Activated gamma-delta T cell treated with anti-CD3 and anti-CD28 coated beads, Interleukin-2, amount 50 U/mL, for 16 hours (primary cell): Measurements from ENCODE around the gene ABCA10.
"Not testable (repeated sequence)": the region's sequence is repeated elsewhere in the genome, so short reads cannot be mapped to it uniquely, and the experiment has no call there.

Experiments used
- DNase-seq: peaks from one replicate; pipeline ENCODE4 v3.0.0-alpha.2; 2020; ENCODE audit warnings: low read depth

ABCA10 gene

DNA sequence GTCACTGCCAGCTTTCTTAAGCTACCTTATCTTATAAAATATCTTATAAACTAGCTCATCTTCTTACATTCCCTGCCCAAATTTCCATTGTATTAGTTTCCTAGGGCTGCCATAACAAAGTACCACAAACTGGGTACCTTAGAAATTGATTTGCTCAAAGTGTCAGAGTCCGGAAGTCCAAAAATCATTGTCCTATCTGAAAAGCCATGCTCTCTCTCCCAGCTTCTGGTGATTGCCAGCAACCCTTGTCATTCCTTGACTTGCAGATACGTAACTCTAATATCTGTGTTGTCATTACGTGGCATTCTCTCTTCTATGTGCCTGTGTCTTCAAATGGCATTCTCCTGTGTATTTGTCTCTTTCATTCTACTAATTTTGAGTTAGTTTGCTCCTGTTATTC, 2.3 kb upstream of the ABCA10 start:
- DNase-seq = no peak

DNA sequence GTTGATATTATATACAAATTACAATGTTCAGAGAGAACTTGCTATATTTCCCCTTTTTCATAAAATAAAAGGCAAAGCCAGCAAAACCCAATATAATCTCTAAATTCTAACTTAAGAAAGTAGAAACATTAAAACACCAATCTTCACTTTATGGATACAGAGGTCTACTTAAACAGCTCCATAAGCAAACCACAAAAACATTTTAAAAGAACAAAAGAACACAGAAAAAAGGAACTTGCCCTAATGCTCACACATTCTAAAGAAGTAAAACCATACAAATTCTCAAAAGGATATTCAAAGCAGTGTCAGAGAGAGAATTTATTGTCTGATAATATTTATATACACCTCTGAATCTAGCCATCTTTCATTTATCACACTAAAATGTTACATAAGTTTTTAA, 606 bp downstream of the ABCA10 start:
- DNase-seq = no peak

DNA sequence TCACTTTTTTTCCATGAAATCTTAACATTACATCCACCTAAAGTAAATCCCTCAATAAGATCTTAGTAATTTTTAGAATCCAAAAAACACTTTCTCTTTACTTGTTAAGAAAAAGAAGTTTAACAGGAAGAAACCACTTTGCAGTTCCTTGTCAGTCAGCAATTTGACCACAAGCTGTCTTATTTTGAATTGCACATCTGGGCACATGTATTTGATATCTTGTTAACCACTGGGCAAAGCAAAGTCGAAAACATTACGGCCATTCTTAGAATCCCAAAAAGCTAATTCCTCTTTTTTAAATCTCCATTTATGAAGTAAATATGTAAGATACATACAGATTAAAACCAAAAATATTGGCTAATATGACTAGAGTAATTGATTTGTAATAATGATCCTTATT, 1.1 kb downstream of the ABCA10 start:
- DNase-seq = no peak

DNA sequence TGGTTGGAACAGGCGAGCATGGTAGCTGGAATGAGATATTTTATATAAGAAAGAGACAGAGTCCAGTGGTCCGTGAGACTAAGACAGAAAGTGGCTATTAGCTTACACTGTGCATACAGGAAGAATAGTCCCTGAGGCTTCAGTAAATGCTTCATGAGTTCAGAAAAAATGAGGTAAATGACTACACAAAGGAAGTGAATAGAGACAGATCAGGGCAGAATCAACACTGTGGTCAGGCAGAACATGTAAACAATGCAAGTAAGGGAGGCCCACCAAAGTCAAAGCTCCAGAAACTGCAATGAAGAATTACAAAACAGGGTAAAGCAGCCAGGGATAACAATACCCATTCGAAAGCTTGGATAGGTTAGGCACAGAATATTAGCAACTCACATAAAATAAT, 4.8 kb downstream of the ABCA10 start:
- no peak for DNase-seq

DNA sequence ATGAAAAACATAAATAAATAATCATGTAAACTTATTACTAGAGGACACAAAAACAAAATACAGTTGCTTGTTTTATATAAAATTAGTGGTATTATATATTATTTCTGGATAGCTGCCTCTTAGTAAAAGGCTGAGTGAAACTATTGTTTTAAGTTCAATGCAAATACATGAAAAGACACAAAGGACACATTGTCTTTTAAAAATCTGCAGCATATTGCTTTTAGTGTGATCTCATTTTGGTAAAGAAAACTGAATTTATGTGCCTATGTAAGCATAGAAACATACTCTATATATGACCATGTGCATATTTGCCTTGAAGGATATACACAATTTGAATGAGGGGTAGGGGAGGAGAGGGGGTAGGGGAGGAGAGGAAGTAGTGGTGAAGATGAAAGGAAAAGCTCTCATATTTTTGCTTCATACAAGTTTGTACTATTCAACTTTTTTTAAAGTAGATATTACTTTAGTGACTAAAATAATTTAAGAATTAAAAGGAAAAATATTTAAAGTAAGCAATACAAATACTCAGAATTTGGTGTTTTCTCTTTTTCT, 5.8 kb downstream of the ABCA10 start:
- DNase-seq = no peak

- DNase-seq = no peak
Measured at GRCh38 chr17:69220098-69220497, 8.5 kb downstream of the ABCA10 start.

DNA sequence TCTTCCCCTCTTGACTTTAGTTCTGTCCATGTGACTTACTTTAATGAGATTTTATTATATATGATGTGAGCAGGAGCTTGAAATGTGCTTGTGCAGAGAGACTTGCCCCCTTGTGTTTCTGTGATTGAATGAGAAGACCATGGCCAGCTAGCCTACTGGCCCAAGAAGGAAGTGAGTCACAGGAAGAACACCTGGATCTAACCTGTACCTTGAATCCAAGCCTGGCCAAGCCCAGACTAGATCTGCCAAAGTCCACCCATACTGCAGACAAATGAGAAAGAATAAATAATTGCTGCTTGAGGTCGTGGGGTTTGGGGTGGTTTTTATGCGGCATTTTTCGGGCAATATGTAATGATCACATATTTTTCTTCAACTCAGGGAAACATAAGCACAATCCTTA, 9.6 kb downstream of the ABCA10 start:
- no peak for DNase-seq

DNA sequence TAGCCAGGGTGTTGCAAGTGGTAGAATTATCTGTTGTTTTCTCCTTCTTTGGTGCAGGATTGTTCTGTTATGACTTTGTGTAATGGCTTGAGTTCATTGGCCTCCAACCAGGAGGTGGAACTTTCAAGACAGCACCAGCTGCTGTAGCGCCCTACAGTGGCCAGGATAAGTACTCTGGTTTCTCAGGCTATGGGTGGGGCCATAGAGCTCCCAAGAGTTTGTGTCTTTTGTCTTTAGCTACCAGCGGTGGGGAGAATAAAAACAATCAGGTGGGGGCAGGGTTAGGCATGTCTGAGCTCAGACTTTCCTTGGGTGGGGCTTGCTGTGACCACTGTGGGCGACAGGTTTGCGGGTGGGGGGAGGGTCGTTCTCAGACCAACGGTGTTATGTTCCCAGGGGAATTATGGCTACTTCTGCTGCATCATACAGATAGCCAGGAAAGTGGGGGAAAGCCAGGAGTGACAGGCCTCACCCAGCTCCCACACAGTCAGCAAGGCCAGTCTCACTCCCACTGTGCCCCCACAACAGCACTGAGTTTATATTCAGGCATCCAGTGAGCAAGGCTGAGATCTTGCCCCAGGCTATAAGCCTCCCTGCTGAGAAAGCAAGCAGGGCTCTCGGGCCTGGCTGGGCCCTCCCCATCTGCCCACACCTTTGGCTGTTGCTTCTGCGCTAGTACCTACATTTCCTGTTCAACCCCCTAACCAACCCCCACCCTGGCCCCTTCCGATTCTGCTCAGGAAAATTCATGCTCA, 15.4 kb downstream of the ABCA10 start:
- no peak for DNase-seq

- no peak for DNase-seq
Measured at GRCh38 chr17:69208640-69209039, 20.0 kb downstream of the ABCA10 start.

- no peak for DNase-seq
Measured at GRCh38 chr17:69207151-69207550, 21.5 kb downstream of the ABCA10 start.

- DNase-seq = no peak
Measured at GRCh38 chr17:69198238-69198637, 30.4 kb downstream of the ABCA10 start.

GRCh38 chr17:69196105-69196653, 32.4 kb downstream of the ABCA10 start:
- not testable (repeated sequence) for DNase-seq

DNA sequence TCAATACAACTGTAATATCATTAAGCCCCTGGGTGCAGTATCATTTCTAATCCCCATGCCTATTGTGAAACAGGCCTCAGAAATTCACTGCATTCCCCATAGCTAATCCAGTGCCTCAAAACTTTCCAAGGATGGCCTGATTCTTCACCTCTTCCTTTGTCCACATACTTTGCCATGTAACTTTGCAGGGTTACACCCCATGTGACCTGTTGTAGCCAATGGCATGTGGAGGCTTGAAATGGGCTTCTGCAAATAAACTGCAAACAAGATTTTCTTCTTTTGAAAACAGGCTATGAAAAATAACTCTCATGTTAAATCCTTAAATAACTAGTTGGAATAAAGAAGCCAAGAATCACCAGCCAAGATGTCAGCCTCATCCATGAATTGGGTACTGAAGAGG, 35.9 kb downstream of the ABCA10 start:
- no peak for DNase-seq

GRCh38 chr17:69188796-69189195, 39.8 kb downstream of the ABCA10 start:
- DNase-seq = no peak

DNA sequence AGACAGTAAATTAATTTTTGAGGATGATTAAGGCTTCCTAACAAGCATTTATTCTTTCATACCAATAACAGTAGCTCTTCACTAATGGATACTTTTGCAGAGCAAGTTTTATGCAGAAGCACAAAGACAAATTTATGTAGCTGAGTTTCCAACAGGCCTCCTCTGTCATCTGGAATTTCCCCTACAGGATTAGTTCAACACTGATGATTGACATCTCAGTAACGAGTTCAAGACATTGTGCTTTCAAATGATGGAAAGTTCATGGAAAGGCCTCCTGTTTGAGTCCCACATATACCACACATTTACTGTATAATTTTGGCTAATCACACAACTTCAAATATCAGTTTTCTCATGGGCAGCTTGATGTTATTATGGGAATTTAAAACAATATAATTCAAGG, 40.6 kb downstream of the ABCA10 start:
- DNase-seq = no peak

GRCh38 chr17:69187294-69187693, 41.3 kb downstream of the ABCA10 start:
- no peak for DNase-seq

DNA sequence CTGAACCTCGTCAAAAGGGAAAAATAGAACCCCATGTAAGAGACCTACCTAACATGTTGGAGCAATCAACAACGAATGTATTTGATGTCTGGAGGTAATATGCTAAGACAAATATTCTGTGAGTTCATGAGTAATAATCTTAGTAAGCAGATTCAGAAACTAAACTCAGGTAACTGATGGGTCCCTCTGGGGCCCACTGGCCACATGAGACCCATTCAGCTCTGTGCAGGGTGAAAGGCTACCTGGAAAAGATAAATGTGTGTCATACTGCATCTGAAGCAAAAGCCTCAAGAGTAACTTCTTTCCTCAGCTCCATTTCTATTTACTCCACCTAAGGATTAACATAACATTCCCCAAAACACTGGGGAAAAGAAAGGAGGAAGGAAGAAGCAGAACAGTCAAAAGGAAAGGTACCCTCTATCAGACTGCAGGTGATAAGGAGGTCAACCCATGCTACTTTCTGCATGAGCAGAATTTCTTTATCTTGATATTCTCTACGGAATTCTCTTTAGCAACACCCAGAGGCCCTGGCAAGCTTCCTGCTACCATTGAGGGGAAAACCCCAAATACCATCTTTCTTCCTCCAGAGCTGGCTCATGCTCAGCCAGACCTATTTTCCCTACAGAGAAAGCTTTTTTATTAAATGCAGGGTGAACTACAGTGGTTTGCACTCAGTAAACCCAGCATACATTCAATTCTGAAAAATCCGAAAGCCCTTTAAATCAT, 49.2 kb downstream of the ABCA10 start:
- DNase-seq = no peak

DNA sequence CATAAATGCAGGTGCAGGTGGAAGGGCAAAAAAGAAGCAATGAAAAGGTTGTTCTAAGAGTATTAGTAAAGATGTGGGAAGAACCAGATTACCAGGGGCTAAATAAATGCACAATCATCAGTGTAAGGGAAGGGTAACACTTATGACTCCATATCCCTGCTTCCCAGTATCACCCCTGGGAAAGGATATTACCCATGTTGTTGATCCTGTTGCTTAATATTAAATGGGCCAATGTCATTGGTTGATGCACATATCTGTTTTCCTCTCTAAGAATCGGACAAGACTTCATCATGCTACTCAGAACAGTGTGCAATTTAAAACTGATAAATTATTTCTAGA, 52.2 kb downstream of the ABCA10 start:
- DNase-seq = no peak

DNA sequence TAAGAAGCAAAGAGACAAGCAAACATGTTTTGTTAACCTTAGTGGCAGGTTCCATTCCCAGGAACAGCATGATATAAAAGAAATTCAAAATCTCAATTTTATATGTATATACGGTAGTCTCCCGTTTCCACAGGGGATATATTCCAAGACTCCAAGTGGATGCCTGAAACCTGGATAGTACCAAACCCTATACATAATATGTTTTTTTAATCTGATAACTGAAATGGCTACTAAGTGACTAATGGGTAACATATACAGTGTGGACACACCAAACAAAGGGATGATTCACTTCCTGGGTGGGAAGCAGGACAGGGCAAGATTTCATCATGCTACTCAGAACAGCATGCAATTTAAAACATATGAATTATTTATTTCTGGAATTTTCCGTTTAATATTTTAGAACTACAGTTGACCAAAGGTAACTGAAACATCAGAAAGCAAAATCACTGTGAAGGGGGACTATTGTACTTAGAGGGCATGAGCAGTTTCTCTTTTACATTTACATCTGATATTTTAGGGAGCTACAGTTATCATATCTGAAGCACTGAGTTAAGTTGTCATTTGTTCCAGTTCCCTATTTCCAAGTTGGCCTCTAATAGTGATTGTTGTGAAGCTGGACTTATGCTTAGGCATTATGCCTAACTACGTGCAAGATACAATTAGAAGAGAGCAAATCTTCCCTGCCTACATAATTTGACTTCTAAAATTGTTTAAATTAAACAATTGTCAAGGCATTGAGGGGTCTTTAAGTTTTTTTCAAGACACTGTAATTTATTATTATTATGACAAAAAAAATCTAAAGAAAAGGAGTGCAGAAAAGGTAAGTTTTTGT, 52.8 kb downstream of the ABCA10 start:
- no peak for DNase-seq

GRCh38 chr17:69175262-69175624, 53.4 kb downstream of the ABCA10 start:
- DNase-seq = no peak

- DNase-seq = no peak
Measured at GRCh38 chr17:69173118-69173517, 55.5 kb downstream of the ABCA10 start.

DNA sequence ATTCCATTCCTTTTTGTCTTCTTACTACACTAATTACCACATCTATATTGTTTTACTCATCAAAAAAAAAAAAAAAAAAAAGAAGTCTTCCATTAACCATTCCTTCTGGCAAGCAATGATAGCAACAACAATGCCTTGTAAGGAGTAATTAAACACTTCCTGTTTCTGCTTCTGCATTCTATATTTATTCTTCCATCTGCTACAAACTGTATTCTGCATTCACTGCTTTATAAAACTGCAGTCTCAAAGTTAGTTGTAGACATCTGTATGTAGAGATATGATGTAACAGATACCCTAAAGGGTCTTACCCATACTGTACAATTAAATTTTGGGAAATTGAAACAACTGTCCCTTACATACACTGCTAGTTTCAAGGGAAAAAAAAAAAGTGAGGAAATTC, 58.2 kb downstream of the ABCA10 start:
- no peak for DNase-seq
